GM18951 (cell line): ENCODE measurements around the gene MEGF11.

Experiments used
- POLR2A ChIP-seq: IDR thresholded peaks from 4 replicates; pipeline ENCODE4 v1.6.1; 2011; ENCODE audit warnings: mild to moderate bottlenecking; ENCODE audit not compliant: insufficient read length, insufficient read depth; ENCODE audit errors: extremely low read depth
- in situ Hi-C: fragments of 300-500 bp; cut with MboI; formaldehyde crosslinking; loops from one replicate; pipeline ENCODE4 v1.12.0; 2022; ENCODE audit warnings: low sequenced_read_pairs, mixed read lengths, inconsistent platforms; ENCODE audit not compliant: unreplicated experiment

The MEGF11 gene

GRCh38 chr15:66198757-66199156, 54.8 kb downstream of the MEGF11 start:
- in situ Hi-C loops, result no loop called here
- TF ChIP-seq POLR2A, result no peak

DNA sequence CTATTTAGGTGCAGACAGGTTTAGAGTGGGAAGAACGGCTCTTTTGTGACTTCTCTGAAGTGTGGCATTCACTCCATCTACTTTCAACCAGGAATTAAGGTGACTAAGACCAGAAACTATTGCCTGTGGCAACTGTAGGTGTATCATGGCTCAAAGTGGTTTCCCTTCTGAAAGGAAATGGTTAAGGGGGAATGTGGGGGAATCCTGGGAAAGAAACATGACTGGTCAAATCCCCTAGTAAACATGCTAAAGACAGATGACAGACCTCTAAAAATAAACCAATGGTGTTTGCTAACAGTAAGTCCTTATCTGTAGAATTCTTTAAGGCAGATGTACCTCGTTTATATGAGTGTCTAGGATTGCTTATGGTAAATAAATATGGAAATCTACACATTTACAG, 56.9 kb downstream of the MEGF11 start:
- in situ Hi-C loops, result no loop called here
- no peak for TF ChIP-seq POLR2A

GRCh38 chr15:66195621-66196230, 57.8 kb downstream of the MEGF11 start:
- no peak for TF ChIP-seq POLR2A
- in situ Hi-C loops, result no loop called here

DNA sequence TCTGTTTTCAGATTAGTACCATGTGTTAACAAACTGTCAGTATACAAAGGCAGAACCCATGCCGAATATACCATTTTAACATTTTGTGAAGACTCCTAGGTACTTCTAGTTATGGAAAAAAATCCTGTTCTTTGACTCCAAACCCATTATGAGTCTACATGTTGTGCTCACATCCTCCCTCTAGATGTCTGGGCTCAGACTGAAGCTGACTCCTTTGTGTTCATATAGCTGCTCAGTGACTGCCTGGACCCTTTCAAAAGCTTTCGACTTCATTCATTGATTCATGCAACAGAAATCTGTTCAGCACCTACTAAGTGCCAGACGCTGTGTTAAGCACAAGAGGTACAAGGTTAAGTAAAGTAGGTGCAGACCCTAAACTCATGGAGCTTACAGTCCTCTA, 60.5 kb downstream of the MEGF11 start:
- in situ Hi-C loops, result no loop called here

DNA sequence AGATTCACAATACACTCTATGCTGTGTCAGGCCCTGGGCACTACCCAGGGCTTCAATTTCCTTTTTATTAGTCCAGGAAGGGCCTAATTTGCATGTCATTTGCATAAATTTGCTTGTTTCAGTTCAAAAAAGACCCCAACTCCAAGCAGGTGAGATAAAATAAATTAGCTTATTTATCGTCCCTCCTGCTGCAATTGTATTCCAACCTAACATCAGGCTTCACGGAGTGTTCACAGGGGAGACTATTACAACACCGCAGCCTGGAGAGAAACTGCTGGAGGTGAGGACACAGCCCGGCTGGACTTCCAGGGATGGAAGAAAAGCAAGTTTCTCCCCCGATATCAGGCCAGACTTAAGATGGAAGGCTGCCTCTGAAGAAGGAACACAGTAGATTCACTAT, 62.8 kb downstream of the MEGF11 start:
- in situ Hi-C loops, result no loop called here
- TF ChIP-seq POLR2A, result no peak

More for the DNA sequence above, 60.5 kb downstream of the MEGF11 start:
- TF ChIP-seq POLR2A, result no peak

DNA sequence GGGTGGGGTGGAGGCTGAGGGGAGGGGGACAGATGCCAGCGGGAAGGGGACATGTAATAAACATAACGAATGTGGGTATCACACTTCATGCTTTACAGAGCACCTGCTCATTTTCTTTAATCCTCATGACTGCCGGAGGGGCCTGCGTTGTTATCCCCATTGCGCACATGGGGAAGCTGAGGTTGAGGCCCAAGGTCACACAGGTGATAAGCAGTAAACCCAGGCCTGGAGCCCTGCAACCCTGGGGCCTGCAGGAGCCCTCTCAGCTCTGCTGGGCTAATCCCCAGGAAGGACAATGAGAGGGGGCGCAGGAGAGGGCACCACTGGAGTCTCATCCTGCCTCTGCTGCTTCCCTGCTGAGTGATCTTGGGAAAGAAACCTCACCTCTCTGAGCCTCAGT, 64.3 kb downstream of the MEGF11 start:
- no peak for TF ChIP-seq POLR2A
- in situ Hi-C loops, result no loop called here

- in situ Hi-C loops, result no loop called here
- TF ChIP-seq POLR2A, result no peak
These were observed 65.1 kb downstream of the MEGF11 start for GRCh38 chr15:66188464-66188863.

DNA sequence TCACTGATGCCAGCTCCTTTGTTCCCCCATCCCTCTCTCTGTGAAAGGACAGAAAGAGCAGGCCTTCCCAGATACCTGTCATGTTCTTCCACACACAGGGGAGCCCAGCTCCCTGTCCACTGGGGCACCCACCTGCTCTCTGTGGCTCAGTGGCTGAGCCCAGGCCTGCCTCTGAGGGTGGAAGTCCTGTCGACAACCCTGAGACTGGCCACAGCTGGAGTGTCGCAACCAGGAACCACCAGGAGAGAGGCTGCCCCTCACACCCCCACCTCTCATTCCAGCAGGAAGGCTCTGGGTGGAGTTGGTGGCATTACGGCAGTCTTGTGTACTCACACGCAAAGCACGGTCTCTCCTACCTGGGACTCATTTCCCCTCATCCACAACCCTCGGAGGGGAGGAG, 66.3 kb downstream of the MEGF11 start:
- in situ Hi-C loops, result no loop called here
- no peak for TF ChIP-seq POLR2A

DNA sequence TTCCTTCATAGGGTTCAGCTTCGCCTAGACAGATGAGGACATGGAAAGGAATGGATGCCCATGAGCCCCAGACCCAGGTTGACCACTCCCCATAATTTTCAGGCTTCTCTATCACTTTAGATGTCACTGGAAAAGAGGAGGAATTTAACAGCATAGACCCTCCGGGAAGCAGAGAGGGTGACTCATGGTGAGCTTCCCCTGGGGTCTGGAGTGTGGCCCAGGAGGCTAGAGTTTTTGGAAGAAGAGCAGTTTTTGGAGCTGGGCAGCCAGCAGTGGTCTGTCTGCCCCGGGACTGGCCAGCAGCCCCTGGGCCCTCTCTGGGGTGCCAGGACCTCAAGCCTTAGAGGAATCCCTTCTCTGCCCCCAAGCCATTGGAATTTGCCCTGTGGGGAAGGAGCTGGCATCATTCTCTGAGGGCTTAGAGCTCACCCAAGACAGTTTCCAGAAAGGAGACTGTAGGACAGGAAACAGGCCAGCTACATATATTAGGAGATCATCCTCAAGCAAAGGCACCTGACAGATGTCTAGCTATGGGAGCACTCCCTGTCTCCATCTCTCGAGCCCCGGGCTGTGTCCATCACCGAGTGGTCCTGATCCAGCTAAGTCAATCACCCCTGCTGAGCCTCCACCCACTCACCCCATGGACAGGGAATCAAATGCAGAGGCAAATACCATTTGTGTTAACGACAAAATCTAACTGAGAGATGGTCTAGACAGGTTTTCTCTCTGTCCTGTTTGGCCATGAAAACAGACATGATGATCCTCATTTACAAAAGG, 67.3 kb downstream of the MEGF11 start:
- in situ Hi-C loops, result no loop called here
- no peak for TF ChIP-seq POLR2A

- TF ChIP-seq POLR2A, result no peak
- in situ Hi-C loops, result no loop called here
These were observed 68.4 kb downstream of the MEGF11 start for GRCh38 chr15:66184936-66185790.

- in situ Hi-C loops, result no loop called here
- TF ChIP-seq POLR2A, result no peak
These were observed 69.1 kb downstream of the MEGF11 start for GRCh38 chr15:66184492-66184891.

- TF ChIP-seq POLR2A, result no peak
- in situ Hi-C loops, result no loop called here
These were observed 72.9 kb downstream of the MEGF11 start for GRCh38 chr15:66180531-66181097.

GRCh38 chr15:66178531-66178910, 75.0 kb downstream of the MEGF11 start:
- no peak for TF ChIP-seq POLR2A
- in situ Hi-C loops, result no loop called here
